HL-60 (cell line): ENCODE data around the gene NPIPA2.
"Not testable (repeated sequence)": the region's sequence is repeated elsewhere in the genome, so short reads cannot be mapped to it uniquely, and the experiment has no call there.

ENCODE experiments used
- DNase-seq, 2 experiments: peaks; one replicate each; pipeline ENCODE4 v3.0.0-alpha.2; 2010 to 2020; ENCODE audit warnings: low read depth in 1 of 2, low spot score in 1 of 2
- H3K27ac ChIP-seq: fragments of 250-450 bp; sonication (Bioruptor Pico); replicated peaks from 2 replicates; pipeline ENCODE4 v1.5.1; 2020; ENCODE audit warnings: mild to moderate bottlenecking, moderate library complexity
- H3K27me3 ChIP-seq: fragments of 250-450 bp; sonication (Bioruptor Pico); 2 replicates; pipeline ENCODE4 v1.5.1; 2021; ENCODE audit warnings: mild to moderate bottlenecking, moderate library complexity; ENCODE audit not compliant: insufficient read depth, poor library complexity, severe bottlenecking
- H3K4me3 ChIP-seq: replicated peaks from 2 replicates; pipeline ENCODE4 v1.5.1; 2011; ENCODE audit warnings: mild to moderate bottlenecking, control low read depth, low read length; ENCODE audit not compliant: insufficient read depth

NPIPA2 gene

DNA sequence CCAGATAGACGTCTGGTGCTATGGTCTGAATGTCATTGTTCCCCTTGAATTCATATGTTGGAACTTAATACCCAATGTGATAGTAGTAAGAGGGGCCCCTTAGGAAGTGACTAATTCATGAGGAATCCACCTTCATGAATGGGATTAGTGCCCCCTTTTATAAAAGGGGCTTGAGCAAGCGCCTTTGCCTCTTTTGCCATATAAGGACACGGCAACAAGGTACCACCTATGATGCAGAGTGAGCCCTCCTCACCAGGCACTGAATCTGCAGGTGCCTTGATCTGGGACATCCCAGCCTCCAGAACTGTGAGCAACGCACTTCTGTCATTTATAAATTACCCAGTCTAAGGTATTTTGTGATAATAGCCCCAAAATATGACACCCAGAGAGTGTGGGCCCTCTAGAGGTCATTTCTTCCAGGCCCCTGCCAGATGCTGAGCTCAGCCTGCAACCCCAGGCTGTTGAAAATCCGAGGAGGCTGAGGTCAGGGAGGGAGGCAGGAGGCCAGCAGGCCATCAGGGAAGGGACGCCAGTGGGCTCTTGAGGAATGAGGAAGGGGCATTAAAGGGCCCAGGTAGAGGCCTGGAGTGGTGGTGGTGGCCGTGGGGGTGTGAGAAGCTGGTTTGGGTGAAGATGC, 48.1 kb downstream of the NPIPA2 start:
- H3K27ac ChIP-seq, DNase-seq, H3K27me3 ChIP-seq, H3K4me3 ChIP-seq: not testable (repeated sequence)

DNA sequence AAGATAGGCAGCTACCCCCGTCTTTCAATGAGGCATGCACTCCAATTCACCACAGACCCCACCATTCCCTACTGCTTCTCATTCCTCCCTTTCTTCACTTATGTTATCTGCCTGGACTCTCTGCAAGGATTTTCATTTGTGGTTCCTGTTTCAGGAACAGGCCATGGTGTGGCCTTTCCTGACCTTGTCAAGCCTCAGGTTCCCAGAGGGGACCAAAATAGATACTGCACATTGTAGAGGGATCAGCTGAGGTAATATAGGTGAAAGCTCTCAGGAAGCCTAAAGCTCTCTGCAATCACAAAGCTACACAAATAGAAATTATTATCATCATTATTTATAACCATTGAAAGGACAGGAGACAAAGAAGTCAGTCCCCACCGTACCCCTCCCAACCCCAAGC, 50.6 kb downstream of the NPIPA2 start:
- not testable (repeated sequence) for H3K4me3 ChIP-seq, H3K27me3 ChIP-seq, DNase-seq, H3K27ac ChIP-seq

DNA sequence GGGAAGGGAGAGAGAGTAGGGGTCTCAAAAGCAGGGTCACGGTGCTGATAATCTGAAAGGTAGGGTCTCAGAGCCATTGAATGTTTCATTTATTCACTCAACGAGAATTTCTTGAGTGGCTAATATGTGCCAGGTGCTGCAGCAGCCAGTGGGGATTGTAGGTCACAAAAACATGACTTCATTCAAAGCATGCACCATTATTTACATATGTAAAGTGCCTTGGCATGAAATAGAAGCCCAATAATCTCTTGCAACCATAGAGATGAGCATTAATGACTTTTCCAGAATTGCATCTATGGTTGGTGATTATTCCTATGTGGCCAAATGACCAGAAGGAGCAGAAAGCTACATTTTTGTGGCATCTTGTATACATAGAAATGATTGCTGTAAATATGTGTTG, 55.2 kb downstream of the NPIPA2 start:
- H3K27ac ChIP-seq, DNase-seq, H3K4me3 ChIP-seq, H3K27me3 ChIP-seq: not testable (repeated sequence)

DNA sequence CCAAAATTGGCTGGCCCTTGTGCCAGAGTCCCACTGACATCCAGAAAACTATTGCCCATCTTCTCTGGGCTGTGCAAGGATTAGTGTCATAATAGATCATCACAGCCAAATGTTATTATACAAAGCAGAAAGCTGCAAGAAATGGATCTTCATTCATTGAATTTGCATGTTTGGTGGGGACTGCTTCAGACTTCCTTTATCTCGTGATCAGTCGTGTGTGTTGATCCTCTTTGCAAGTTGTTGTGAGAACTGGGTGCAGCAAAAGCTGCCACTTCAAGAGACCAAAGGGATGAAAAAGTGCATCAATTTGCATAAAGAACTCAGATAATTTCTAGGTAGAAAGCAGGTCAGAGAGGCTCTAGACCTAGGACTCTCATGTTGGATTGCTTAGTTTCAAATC, 61.2 kb downstream of the NPIPA2 start:
- not testable (repeated sequence) for H3K27ac ChIP-seq, DNase-seq, H3K4me3 ChIP-seq, H3K27me3 ChIP-seq

DNA sequence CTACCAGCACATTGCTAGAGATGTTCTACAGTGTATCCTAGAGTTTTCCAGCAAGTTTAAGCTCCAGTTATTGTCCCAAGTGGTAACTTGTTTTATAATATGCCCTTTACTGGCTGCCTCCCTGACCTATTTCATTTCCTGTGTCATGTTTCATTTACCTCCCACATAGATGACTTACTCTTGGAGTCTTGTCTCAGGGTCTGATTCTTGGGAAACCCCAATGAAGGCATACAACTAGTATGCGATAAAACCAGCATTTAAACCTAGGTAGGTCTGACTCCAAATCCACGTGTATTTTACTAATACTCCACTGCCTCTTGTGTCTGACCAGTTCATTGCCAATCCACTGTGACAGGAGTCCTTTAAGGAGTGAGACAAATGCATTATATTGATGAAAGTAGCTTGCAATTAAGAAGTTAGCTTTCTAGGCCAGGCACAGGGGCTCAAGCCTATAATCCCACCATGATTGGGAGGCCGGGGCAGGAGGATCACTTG, 64.9 kb downstream of the NPIPA2 start:
- H3K27me3 ChIP-seq, H3K27ac ChIP-seq, H3K4me3 ChIP-seq, DNase-seq: not testable (repeated sequence)

DNA sequence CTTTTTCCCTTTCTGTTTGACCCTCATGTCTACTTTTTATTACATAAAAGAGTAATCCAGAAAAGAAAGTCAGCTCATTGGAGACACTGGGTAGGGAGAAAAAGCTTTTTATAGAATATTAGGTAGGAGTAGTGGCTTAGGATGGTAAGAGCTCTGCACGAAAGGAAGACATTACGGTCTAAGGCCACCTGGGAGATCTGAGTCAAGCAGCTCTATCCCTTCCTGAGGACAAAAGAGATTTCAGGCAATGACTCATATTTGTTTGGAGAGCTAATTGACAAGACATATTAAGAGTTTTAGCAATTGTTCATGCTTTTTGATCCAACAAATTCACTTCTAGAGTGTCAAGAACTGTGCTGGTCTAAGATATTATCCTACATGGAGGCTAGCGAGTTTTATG, 71.6 kb downstream of the NPIPA2 start:
- not testable (repeated sequence) for H3K4me3 ChIP-seq, H3K27ac ChIP-seq, DNase-seq, H3K27me3 ChIP-seq
